Measurements from ENCODE around the gene PEPD.

The PEPD gene

GRCh38 chr19:33510462-33511194 is 11.0 kb downstream of the PEPD start:
- DNase-seq = no peak

DNA sequence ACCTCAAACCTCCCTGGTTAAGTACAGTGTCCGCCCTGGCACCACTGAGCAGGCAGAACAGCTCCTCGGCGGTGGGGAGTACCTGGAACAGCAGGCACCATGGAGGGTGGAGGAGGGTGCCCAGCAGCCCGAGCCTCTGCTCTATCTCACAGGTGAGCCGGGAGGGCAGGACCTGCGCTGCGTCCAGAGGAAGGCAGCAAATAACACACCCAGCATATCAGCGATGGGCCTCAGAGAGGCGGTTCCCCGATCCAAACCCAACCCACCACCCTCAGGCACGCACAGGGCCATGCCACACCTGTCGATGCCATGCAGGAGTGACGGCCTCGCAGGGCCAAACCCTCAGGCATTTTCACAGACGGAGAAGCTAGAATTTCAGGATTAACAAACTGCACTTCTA is 11.8 kb downstream of the PEPD start:
- no peak for DNase-seq

DNA sequence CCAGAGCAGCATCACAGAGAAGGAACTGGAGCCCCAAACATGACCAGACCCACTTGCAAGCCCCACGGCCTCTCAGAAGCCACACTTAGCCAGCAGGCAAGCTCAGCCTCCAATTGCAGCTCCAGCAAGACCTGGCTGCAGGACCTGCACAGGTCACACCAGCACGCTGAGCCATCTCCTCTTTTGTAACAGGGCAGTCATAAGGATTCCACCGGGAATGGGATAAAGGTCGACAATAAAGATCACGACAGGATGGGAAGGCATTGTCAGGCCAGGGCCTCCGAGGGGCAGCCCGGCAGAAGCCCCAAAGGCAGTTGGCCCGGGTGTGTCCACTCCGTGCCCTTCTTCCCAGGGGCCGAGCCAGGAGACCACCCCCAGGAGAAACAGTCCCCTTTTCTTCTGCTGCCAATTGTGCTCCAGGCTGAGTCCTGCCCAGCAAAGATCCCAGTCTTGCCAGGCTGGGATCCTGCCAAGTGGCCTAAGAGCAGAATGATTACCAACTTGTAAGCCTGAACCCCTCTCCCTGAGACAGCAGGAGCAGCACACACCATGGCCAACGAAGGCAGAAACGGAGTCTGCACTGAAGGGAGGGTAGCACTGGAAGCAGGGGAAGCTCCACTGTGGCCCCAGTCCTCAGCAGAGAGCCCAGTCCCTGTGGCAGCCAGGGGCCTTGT is 12.5 kb downstream of the PEPD start:
- no peak for DNase-seq

DNA sequence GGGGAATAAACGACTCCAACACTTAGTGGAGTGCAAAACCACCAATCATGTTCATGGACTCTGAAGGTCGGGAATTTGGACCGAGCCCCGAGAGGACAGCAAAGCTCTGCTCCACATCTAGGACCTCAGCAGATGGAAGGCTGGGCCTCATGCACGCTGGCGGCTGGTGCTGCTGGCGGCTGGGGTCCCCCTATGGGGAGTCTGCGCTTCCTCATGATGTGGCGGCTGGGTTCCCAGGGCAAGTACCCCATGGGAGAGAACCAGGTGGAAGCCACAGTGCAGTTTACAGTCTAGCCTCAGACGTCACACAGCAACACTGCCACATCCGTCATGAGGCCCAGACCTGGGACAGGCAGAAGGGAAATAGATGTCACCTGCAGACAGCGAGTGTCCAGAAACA is 13.2 kb downstream of the PEPD start:
- DNase-seq = no peak

- DNase-seq = no peak
These were observed 13.6 kb downstream of the PEPD start for GRCh38 chr19:33508009-33508408.

DNA sequence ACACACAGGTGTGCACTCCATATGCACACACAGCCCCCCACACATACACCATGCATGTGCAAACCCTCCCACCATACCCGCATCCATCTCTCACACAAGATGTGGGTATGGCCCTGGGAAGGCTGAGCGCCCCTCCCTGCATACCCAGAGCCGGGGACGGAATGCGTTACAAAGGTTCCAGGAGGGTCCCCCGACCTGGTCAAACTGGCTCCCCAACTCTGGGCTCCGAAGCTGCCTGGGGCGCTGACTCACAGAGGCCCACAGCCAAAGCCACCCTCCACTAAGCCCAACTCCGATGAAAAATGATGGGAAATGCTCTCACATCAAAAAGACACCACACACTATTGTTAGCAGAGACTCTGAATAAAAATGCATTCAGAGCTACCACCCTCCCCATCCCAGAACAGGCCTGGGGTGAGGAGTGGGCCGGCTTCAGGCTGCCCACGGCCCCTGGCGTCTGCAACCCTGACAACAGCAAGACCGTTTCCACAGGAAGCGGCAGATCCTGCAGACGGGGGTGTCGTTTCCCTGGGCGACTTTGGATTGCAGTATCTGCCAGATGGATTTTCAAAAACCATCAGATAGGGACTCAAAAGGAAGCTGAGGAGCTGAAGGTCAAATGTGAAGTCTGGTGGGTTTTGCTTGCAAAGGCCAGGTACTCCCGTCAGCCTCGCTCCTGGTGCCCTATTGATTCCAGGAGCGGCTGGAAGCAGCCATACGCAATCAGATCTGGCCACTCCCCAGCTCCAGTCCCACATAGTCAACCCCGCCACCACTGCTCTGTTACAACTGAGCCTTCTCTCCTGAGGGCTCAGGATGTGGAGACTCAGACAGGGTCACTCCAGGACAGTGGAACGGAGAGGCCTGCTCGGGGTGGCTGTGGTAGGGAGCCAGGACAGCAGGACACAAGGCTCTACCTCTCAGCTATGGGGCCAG is 14.3 kb downstream of the PEPD start:
- no peak for DNase-seq

DNA sequence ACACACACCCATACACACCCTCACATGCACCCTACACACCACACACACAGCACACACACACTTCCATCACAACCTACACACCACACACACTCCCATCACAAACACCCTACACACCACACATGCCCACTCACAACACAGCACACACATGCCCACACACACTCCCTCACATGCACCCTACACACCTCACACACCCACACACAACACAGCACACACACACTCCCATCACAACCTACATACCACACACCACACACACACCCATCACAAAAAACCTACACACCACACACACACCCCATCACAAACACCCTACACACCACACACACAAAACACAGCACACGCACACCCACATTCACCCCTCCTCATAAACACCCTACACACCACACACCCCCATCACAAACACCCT is 15.1 kb downstream of the PEPD start:
- no peak for DNase-seq

- no peak for DNase-seq
These were observed 15.8 kb downstream of the PEPD start for GRCh38 chr19:33505823-33506222.

- DNase-seq = no peak
These were observed 16.4 kb downstream of the PEPD start for GRCh38 chr19:33505148-33505547.

GRCh38 chr19:33504058-33504444 is 17.5 kb downstream of the PEPD start:
- no peak for DNase-seq

GRCh38 chr19:33503433-33504057 is 18.0 kb downstream of the PEPD start:
- DNase-seq = no peak

DNA sequence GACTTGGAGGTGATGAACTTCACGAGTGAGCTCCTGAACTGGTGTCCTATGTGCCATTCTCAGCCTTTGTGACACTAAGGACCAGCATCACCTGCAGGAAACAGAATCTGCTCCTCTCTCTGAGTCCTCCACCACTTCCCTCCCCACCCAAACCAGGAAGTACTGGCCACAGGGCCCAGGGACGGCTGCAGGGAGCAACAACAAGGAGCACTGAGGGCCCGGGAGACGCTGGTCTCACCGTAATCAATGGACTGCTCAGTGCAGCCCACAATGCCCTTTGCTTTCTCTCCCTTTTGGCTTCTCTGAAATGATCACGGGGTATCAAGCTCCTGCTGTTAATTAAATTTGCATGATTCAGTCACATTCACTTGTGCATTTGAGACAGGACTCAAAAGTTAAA is 18.6 kb downstream of the PEPD start:
- DNase-seq = no peak

DNA sequence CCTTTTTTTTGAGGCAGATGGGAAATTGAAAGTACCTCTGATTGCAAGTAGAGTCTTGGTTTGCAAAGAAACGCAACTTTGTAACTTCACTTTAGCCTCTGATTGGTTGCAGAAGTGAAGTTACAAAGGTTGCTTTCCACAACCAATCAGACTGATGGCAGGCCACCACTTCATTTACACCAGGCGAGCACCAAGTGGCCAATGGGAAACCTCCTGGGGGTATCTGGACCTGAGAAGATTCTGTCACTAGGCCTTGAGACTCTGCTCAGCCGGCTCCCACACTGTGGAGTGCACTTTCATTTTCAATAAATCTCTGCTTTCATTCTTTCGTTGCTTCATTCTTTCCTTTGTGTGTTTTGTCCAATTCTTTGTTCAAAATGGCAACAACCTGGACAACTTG is 19.1 kb downstream of the PEPD start:
- DNase-seq = no peak

GRCh38 chr19:33501693-33502356 is 19.8 kb downstream of the PEPD start:
- no peak for DNase-seq

DNA sequence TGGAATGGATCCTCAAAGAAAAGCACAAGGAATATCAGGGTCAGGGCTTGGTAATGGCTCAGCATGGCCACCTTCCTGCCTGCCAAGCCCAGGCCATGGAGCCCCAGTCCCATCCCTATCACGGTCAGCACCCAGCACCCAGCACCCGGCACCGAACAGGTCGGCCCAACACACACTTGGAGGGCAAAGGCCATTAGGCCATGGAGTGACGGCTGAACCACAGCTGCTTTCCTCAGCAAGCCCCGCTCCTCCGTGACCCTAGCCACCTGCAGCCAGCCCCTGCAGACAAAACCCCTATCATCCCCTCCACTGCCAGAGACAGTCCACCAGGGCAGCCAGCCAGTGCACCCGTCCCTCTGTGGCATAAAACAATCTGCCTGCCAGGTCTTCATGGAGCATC is 20.6 kb downstream of the PEPD start:
- no peak for DNase-seq

DNA sequence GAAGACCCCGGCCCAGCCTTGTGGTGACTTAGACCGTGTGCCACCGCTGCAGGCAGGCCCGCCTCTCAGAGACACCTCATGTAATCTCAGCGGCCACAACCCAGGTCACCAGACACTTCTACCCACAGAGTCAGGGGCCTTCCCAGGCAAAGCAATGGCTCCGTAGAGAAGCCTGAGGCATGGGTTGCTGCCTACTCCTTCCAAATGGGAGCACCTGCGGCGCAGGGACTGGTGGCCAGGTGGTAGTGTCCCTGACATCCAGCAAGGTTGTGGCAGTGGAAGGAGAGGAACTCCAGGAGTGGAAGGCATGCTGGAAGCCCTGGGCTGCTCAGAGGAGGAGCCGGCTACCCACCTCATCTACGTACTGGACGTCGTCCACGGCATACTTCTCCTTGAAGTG is 21.0 kb downstream of the PEPD start:
- no peak for DNase-seq

DNA sequence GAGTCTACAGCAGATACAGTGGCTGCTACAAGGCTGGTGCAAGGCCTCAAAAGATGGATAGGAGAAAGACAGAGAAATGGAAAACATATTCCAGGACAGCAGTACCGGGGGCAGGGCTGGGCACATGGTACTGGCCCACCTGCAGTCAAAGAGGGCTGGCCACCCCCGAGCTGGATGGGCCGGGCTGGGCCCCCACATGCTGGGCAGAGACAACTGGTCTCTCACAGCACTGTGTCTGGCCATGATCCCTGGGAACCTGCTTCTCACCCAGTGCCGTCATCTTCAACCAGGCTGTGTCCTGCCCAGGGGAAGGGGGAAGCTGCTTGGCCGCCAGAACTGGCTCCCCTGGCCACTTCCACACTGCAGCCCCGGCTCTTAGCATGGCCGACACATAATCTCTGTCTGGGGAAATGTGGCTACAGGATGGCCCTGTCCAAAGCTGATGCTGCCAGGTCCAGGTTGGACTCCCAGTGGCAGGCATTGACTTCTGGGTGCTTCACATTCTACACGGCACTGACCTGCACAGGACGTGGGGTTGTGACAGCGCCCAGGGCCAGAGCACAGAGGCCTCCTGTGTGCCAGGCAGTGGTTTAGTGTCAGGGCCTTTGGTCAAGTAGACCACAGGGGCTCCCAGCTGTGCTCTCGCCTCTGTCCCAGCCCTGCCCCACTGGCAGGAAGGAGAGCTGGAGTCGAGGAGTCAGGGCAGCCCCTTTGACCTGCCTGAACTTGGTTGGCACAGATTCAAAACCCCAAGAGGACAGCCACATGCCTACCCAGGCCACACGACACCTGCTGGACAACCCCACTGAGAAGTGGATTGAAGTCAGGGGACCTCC is 21.7 kb downstream of the PEPD start:
- DNase-seq = no peak

- DNase-seq = no peak
These were observed 22.3 kb downstream of the PEPD start for GRCh38 chr19:33499248-33499647.

GRCh38 chr19:33498391-33499000 is 23.1 kb downstream of the PEPD start:
- DNase-seq = no peak

GRCh38 chr19:33497778-33498175 is 23.8 kb downstream of the PEPD start:
- no peak for DNase-seq

GRCh38 chr19:33497131-33497777 is 24.3 kb downstream of the PEPD start:
- no peak for DNase-seq
